GM12891 (cell line): ENCODE measurements around the gene FAR1.

Experiments
- POLR2A ChIP-seq: IDR thresholded peaks from 2 replicates; pipeline ENCODE4 v1.6.1; 2011; ENCODE audit warnings: low read depth, low read length, control low read depth
- POLR2AphosphoS5 ChIP-seq: IDR thresholded peaks from 2 replicates; pipeline ENCODE4 v1.6.1; 2011; ENCODE audit warnings: low read depth, low read length, control low read depth
- SPI1 ChIP-seq: IDR thresholded peaks from 2 replicates; pipeline ENCODE4 v1.6.1; 2011; ENCODE audit warnings: low read depth, low read length, control low read depth
- TAF1 ChIP-seq: IDR thresholded peaks from 2 replicates; pipeline ENCODE4 v1.6.1; 2011; ENCODE audit warnings: low read depth, low read length, control low read depth

DNA sequence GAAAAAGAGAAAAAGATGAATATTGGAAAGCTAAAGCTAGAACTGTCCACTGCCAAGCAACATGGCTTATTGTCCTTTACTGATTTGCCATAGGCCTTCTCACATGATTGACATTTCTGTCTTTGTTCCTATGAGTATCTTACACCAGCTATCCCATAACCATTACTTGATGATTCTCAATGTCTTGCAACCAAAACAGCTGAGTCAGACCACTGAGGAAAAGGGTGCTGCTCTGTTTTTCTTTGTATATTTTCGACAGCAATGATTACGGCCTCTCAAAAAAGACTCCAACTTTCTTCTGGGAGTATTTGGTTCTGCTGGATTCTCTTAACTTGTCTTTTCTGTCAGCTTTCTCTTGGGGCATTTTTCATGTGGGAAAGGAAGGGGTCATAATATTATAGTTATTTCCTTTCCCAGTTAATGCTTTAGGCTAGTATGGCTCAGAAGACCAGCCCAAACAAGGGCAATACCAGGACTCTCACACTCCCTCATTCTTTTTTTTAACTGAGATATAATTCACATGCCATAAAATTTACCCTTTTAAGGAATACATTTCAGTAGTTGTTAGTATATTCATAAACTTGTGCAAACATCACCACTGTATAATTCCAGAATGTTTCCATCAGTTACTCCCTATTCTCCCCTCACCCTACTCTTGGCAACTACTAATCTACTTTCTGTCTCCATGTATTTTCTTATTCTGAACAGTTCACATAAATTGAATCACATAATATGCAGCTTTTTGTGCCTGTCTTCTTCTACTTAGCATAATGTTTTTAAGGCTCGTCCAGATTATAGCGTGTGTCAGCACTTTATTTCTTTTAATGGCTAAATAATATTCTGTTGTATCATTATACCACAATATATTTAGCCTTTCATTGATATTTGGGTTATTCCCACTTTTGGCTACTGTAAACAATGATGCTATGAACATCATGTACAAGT lies 31.1 kb upstream of the FAR1 start:
- TF ChIP-seq POLR2AphosphoS5, result no peak
- no peak for TF ChIP-seq POLR2A
- no peak for TF ChIP-seq TAF1
- no peak for TF ChIP-seq SPI1
